HEK293T (cell line): Measurements from ENCODE around the gene HOXB3.

Experiments used
- ARNT ChIP-seq: fragments of 450-650 bp; IDR thresholded peaks from 2 replicates; pipeline ENCODE4 v1.6.1; 2017; ENCODE audit warnings: mild to moderate bottlenecking
- ELF4 ChIP-seq: fragments of 450-650 bp; IDR thresholded peaks from 2 replicates; pipeline ENCODE4 v1.6.1; 2017; ENCODE audit warnings: antibody characterized with exemption
- FOXA1 ChIP-seq: fragments of 450-650 bp; IDR thresholded peaks from 2 replicates; pipeline ENCODE4 v1.6.1; 2016; ENCODE audit warnings: mild to moderate bottlenecking
- FOXK2 ChIP-seq: fragments of 450-650 bp; IDR thresholded peaks from 2 replicates; pipeline ENCODE4 v1.6.1; 2016; ENCODE audit warnings: mild to moderate bottlenecking
- FOXM1 ChIP-seq: fragments of 450-650 bp; IDR thresholded peaks from 2 replicates; pipeline ENCODE4 v1.6.1; 2017; ENCODE audit warnings: mild to moderate bottlenecking, borderline replicate concordance
- HDGF ChIP-seq: fragments of 450-650 bp; IDR thresholded peaks from 2 replicates; pipeline ENCODE4 v1.6.1; 2017; ENCODE audit warnings: antibody characterized with exemption, borderline replicate concordance
- L3MBTL2 ChIP-seq: fragments of 450-650 bp; conservative IDR thresholded peaks from 2 replicates; pipeline ENCODE4 v1.6.1; 2016; ENCODE audit warnings: mild to moderate bottlenecking
- LEF1 ChIP-seq: fragments of 450-650 bp; IDR thresholded peaks from 2 replicates; pipeline ENCODE4 v1.6.1; 2017; ENCODE audit warnings: mild to moderate bottlenecking, borderline replicate concordance
- NFRKB ChIP-seq: fragments of 450-650 bp; IDR thresholded peaks from 2 replicates; pipeline ENCODE4 v1.6.1; 2016; ENCODE audit warnings: mild to moderate bottlenecking, moderate library complexity
- SP1 ChIP-seq: fragments of 450-650 bp; IDR thresholded peaks from 2 replicates; pipeline ENCODE4 v1.6.1; 2017
- SUZ12 ChIP-seq: fragments of 450-650 bp; IDR thresholded peaks from 2 replicates; pipeline ENCODE4 v1.6.1; 2016; ENCODE audit warnings: mild to moderate bottlenecking
- TARDBP ChIP-seq: fragments of 450-650 bp; IDR thresholded peaks from 2 replicates; pipeline ENCODE4 v1.6.1; 2016
- ZNF384 ChIP-seq: fragments of 450-650 bp; IDR thresholded peaks from 2 replicates; pipeline ENCODE4 v1.6.1; 2016

GRCh38 chr17:48624118-48624517 lies 34.1 kb upstream of the HOXB3 start:
- TF ChIP-seq ARNT (no peak), HDGF (no peak), SP1 (no peak), FOXK2 (no peak), L3MBTL2 (no peak), FOXA1 (no peak), ELF4 (no peak), TARDBP (no peak), FOXM1 (no peak), LEF1 (no peak), ZNF384 (no peak), SUZ12 (no peak), NFRKB (no peak)
